IPS-11a (cell line): ENCODE measurements around the gene FAU.

Source experiments
- H3K4me3 ChIP-seq: one replicate; pipeline ENCODE4 v1.5.1; 2013; ENCODE audit warnings: low read depth, low read length, control low read depth

Gene FAU

GRCh38 chr11:65083834-65084597 lies 37.9 kb downstream of the FAU start, which contains the start of the genes CDCA5 and ZFPL1:
Gene CDCA5, minus strand, starts transcription at chr11:65084040. Its CDS starts 62 bp downstream, at chr11:65083978.
Gene ZFPL1, plus strand, starts transcription at chr11:65084222. Its CDS starts 477 bp downstream, at chr11:65084699.
- H3K4me3 ChIP-seq, result peak within 1 kb of the TSS; percentile 91

- H3K4me3 ChIP-seq, result peak overlapping the region; percentile 91
These were observed 38.6 kb downstream of the FAU start for GRCh38 chr11:65083134-65083833.

- no peak overlapping the region for H3K4me3 ChIP-seq
These were observed 43.1 kb downstream of the FAU start for GRCh38 chr11:65078786-65079342.

GRCh38 chr11:65078151-65078550 lies 43.8 kb downstream of the FAU start:
- H3K4me3 ChIP-seq, result no peak overlapping the region

GRCh38 chr11:65077451-65077850 lies 44.5 kb downstream of the FAU start:
- H3K4me3 ChIP-seq, result no peak overlapping the region

GRCh38 chr11:65072631-65072966 lies 49.3 kb downstream of the FAU start:
- H3K4me3 ChIP-seq, result no peak overlapping the region

GRCh38 chr11:65071907-65072630 lies 49.9 kb downstream of the FAU start:
- no peak overlapping the region for H3K4me3 ChIP-seq
